Ishikawa (cell line): ENCODE data around the gene CACNA1F.

Source experiments
- CEBPB ChIP-seq: IDR thresholded peaks from 2 replicates; pipeline ENCODE4 v1.6.1; 2012
- CREB1 ChIP-seq: IDR thresholded peaks from 2 replicates; pipeline ENCODE4 v1.6.1; 2012; ENCODE audit warnings: low read depth
- EGR1 ChIP-seq: IDR thresholded peaks from 2 replicates; pipeline ENCODE4 v1.6.1; 2012
- EP300 ChIP-seq: IDR thresholded peaks from 2 replicates; pipeline ENCODE4 v1.6.1; 2012; ENCODE audit warnings: borderline replicate concordance
- FOXM1 ChIP-seq: IDR thresholded peaks from 2 replicates; pipeline ENCODE4 v1.6.1; 2012; ENCODE audit warnings: low read depth, borderline replicate concordance
- MAX ChIP-seq: IDR thresholded peaks from 2 replicates; pipeline ENCODE4 v1.6.1; 2012
- NFIC ChIP-seq: IDR thresholded peaks from 2 replicates; pipeline ENCODE4 v1.6.1; 2012
- RAD21 ChIP-seq: IDR thresholded peaks from 2 replicates; pipeline ENCODE4 v1.6.1; 2012; ENCODE audit warnings: low read depth
- REST ChIP-seq: IDR thresholded peaks from 2 replicates; pipeline ENCODE4 v1.6.1; 2012; ENCODE audit warnings: low read depth, mild to moderate bottlenecking
- TAF1 ChIP-seq: IDR thresholded peaks from 2 replicates; pipeline ENCODE4 v1.6.1; 2012; ENCODE audit warnings: low read depth, mild to moderate bottlenecking
- TCF12 ChIP-seq: IDR thresholded peaks from 2 replicates; pipeline ENCODE4 v1.6.1; 2012; ENCODE audit warnings: low read depth
- TEAD4 ChIP-seq: IDR thresholded peaks from 2 replicates; pipeline ENCODE4 v1.6.1; 2012
- YY1 ChIP-seq: IDR thresholded peaks from 2 replicates; pipeline ENCODE4 v1.6.1; 2012; ENCODE audit warnings: low read depth
- ZBTB7A ChIP-seq: IDR thresholded peaks from 2 replicates; pipeline ENCODE4 v1.6.1; 2012; ENCODE audit warnings: low read depth
- TF ChIP-seq, protein P1 (sequence below): IDR thresholded peaks from 2 replicates; pipeline ENCODE4 v1.6.1; 2012

The CACNA1F gene

GRCh38 chrX:49271341-49271740 lies 38.2 kb upstream of the CACNA1F start:
- TF ChIP-seq EGR1 (no peak), ZBTB7A (no peak), FOXM1 (no peak), NFIC (no peak), MAX (no peak), YY1 (no peak)

GRCh38 chrX:49270249-49270921 lies 37.2 kb upstream of the CACNA1F start:
- TF ChIP-seq MAX (peak; percentile 82), CREB1 (no peak)

- TF ChIP-seq EGR1 (no peak), YY1 (peak; percentile 91), EP300 (0 out of 2 replicates have a peak, but pooled peaks have one; percentile 8), TAF1 (peak; percentile 40; the same call in 1 of the 2 replicates), MAX (no peak; the same call in 1 of the 2 replicates), CREB1 (no peak), ZBTB7A (no peak), NFIC (no peak)
These were observed 36.7 kb upstream of the CACNA1F start, which contains the start of gene PPP1R3F for GRCh38 chrX:49269767-49270248. Gene PPP1R3F (plus strand): TSS chrX:49269793. CDS start chrX:49269870, 77 bp downstream.

DNA sequence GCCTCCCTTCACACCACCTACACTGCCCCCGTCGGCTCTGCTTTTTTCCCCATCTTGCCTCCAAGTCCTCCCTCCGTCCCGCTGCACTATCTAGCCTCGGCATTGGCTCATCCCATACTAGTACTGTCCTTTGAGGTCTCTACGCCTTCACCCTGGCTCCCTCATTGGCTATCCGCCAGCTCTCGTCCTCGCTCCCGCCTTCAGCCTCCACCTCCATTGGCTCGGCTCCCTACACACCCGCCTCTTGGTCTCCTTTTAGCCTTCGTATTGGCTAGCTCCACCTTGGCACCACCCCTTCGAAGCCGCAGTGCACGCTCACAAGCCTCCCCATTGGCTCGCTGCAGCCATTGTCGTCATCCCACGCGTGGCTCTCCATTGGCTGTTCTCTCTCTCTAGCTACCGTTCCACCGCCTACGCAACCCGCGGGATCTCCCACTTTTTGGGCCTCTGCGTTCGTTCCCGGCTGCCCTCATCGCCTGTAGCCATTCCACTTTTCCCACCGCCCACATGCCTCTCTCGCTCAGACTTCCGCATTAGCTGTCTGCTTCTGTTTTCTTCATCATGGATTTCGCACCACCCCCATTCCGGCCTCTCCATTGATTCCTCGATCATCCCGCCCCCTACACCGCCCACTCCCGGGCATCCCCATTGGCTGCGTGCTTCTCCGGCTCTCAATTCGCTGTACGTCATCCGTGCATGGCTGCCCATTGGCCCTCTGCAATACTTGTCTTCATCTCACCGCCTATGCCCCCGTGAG lies 36.0 kb upstream of the CACNA1F start:
- TF ChIP-seq TEAD4 (no peak), RAD21 (no peak), CEBPB (no peak), NFIC (peak; percentile 61), EGR1 (peak; percentile 92), REST (no peak), CREB1 (peak; percentile 77), YY1 (0 out of 2 replicates have a peak, but pooled peaks have one; percentile 8)
- TF ChIP-seq, protein P1, sequence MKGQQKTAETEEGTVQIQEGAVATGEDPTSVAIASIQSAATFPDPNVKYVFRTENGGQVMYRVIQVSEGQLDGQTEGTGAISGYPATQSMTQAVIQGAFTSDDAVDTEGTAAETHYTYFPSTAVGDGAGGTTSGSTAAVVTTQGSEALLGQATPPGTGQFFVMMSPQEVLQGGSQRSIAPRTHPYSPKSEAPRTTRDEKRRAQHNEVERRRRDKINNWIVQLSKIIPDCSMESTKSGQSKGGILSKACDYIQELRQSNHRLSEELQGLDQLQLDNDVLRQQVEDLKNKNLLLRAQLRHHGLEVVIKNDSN, result no peak

- TF ChIP-seq TCF12 (no peak), MAX (no peak), EGR1 (no peak)
These were observed 35.5 kb upstream of the CACNA1F start for GRCh38 chrX:49268702-49269009.

- TF ChIP-seq EP300 (no peak), CREB1 (no peak), RAD21 (no peak), TEAD4 (no peak), EGR1 (no peak), TAF1 (no peak), MAX (no peak), CEBPB (no peak), REST (no peak), ZBTB7A (no peak), YY1 (no peak)
- TF ChIP-seq, protein P1, result no peak
These were observed 33.6 kb upstream of the CACNA1F start for GRCh38 chrX:49266523-49267445.
